NCI-H1417 treated with DMSO at 0.1 percent for 48 hours (cell line): ENCODE results near the gene TRAPPC3L.
"Not testable (repeated sequence)": the region's sequence is repeated elsewhere in the genome, so short reads cannot be mapped to it uniquely, and the experiment has no call there.

Experiments
- DNase-seq: peaks from one replicate; lab custom pipeline; 2025; lab: John Stamatoyannopoulos, UW

Gene TRAPPC3L

DNA sequence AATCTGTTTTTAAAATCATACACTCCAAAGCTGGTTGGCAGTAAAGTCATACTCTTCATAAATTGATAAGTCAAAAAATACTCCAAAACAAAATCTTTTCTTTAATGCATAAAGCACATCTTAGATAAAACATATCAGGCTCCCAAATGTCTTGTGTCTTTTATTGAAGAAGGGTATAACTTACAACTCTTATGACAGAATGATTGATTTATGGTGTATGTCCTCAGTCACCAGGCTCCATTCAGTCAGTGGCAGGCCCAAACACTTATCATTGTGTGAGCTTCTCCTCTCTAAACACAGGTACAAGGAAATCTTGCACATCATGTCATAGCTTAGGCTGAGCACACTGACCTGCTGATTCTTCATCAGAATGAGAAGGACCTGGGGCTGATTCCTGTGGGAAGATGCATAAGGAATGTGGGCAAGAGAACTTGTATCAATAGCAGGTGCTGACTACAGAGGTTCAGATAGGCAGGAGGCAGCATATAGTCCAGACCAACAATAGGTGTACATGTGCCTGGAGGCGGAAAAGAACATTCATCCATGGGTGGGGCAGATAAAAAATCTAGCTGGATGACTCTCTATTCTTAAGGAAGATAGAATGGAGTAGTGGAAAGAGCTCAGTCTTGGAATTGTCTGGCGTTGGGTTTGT is 32.1 kb downstream of the TRAPPC3L start:
- DNase-seq: no peak

DNA sequence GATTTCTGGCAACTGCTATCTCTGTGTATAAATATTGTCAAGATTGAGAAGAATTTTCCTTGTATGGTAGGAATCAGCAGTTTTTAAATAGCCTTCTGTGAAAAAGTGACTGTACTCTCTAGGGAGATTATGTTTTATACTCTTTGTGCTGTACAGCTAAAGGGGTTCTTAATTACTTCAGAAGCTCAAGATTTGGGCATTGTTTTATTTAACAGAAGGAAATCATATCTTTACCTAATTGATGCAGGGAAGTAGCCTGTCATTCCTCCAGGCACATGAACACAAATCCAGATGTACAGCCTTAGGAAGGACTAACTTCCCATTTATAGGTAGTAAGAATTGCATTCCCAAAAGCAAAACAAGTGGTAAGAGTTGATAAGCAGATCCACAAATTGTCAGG is 32.8 kb downstream of the TRAPPC3L start:
- DNase-seq: no peak

DNA sequence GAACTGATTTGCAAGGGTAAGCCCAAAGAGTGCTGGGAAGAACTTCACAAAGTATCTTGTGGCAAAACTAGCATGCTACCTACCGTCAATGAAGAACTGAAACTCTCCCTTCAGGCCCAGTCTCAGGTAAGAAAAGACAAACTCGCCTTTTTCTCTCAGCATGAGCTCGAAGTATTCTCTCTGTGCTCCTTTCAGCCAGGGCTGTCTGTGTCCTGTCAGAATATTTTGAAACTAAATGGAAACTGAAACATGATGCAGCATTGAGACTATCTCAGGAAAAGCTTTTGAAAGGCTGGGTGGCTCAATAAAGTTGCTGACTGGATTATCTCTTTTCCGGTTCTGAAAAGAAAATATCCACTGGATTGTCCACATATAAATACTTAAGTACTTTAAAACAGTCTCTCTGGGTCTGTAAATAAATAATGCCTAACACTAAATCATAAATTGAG is 33.3 kb downstream of the TRAPPC3L start:
- no peak for DNase-seq

DNA sequence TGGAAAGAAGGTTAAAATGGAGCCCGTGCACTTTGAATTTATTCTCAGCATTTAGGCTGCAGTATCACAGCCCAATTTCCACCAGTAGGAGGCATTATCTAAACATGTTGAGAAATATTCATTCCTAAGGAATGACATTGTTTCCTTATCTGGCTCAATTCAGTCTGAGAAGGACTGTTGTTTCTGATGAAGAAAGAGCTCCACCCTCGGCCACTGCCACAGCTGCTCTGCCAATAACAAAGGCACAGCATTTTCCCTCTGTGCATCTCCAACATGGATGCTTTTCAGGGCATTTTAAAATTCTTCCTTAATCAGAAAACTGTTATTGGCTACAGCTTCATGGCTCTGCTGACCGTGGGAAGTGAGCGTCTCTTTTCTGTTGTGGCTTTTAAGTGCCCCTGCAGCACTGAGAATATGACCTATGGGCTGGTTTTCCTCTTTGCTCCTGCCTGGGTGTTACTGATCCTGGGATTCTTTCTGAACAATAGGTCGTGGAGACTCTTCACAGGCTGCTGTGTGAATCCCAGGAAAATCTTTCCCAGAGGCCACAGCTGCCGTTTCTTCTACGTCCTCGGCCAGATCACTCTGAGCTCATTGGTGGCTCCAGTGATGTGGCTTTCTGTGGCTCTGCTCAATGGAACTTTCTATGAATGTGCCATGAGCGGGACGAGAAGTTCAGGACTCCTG is 33.9 kb downstream of the TRAPPC3L start, which contains the start of gene CALHM5:
Gene CALHM5, plus strand, starts transcription at position 216 of the 687 bp plus-strand sequence. Its CDS starts 58 bp downstream, at position 274.
- no peak for DNase-seq

DNA sequence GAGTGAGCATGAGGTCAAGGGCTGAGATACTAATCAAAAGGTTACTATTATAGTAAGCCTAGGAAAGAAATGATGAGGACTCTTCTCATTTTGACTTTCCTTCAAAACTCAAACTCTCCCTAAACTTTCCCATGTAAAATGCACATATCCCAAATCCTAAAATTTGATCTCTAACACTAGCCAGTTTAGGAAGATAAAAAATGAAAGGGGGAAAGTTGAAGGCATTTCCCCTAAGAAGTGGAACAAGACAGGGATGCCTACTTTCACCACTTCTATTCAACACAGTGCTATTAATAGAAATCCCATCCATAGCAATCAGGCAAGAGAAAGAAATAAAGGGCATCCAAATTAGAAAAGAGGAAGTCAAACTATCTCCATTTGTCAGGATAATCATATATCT is 37.0 kb downstream of the TRAPPC3L start:
- DNase-seq: no peak

DNA sequence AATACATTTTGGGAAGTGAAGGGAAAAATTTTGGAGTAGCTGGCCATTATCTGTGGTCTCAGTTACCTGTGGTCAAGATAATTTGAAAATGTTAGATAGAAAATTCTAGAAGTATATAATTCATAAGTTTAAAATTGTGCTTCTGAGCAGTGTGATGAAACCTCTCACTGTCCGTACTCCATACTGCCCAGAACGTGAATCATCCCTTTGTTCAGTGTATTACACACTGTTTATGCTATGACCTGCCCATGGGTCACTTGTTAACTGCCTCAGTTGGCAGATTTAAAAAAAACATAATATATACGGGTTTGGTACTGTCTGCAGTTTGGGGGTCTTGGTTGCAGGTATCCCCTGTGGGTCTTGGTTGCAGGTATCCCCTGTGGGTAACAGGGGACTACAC is 38.2 kb downstream of the TRAPPC3L start:
- DNase-seq: no peak

DNA sequence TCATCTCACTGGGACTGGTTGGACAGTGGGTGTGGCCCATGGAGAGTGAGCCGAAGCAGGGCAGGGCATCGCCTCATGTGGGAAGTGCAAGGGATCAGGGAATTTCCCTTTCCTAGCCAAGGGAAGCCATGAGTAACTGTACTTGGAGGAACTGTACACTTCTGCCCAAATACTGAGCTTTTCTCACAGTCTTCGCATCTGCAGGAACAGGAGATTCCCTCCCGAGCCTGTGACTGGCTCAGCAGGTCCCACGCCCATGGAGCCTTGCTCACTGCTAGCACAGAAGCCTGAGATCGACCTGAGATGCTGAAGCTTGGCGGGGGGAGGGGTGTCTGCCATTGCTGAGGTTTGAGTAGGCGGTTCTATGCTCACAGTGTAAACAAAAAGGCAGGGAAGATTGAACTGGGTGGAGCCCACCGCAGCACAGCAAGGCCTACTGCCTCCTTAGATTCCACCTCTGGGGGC is 44.5 kb downstream of the TRAPPC3L start:
- no peak for DNase-seq

DNA sequence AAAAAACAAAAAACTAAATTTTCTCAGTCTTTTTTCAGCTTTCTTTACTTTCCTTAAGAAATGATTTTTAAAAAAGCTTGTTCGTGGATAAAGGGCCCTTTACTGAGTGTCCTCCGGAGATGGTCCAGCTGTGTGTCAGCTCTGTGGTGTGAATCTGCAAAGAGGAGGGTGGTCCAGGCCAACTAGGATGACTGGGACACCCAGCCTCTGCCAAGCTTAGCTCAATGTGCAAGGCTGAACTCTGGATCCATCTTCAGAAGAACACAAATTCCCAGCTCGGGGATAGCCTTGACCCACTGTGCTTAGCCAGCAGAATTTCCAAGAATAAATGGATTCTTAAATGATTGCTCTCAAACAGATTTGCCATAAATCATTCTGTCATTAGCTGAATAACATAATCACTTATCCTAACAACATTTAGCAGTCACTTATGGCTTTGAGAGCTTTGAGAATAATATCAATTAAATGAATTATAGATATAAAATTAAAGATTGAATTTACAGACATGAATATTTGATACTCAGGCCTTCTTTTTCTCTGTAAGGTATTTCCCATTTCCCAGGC is 48.3 kb downstream of the TRAPPC3L start:
- no peak for DNase-seq

DNA sequence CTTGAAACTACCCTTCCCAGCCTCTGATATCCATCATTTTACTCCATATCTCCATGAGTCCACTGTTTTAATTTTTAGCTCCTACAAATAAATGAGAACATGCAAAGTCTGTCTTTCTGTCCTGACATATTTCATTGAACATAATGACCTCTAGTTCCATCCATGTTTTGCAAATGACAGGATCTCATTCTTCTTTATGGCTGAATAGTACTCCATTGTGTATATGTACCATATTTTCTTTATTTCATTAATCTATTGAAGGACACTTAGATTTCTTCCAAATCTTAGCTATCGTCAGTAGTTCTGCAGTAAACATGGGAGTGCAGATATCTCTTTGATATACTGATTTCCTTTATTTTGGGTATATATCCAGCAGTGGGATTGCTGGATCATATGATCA is 50.3 kb downstream of the TRAPPC3L start:
- DNase-seq: not testable (repeated sequence)

DNA sequence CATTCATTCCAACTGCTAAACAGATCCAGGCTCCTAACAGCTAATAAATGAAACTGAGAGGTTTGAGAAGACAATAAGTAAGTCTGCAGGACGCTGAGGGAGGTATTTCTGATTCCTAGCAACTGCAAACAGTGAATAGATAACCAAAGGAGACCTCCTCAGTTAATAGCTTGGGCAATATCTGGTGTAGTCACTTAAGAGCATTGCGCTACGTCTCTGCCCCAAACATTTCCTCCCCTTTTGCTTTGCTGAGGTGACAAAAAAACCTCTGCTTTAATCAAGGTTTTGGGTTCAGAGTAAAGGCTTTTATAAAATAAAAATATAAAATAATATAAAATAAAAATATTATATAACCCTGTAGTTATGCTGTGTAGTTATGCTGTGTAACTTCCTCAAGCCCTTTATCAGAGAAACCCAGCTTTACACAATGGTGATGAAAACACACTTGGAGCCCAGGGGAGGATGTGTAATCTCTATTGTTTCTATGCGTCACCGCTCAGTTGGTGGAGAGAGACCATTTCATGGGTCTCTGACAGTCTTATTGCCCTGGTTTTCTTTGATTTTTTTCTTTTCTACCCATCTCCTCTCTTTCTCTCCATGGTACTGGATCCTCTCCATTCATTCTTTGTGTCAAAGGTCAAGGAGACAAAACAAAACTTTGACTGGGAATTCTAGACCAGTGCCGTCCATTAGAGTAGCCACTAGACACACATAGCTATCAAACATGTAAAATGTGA is 53.0 kb downstream of the TRAPPC3L start:
- no peak for DNase-seq

DNA sequence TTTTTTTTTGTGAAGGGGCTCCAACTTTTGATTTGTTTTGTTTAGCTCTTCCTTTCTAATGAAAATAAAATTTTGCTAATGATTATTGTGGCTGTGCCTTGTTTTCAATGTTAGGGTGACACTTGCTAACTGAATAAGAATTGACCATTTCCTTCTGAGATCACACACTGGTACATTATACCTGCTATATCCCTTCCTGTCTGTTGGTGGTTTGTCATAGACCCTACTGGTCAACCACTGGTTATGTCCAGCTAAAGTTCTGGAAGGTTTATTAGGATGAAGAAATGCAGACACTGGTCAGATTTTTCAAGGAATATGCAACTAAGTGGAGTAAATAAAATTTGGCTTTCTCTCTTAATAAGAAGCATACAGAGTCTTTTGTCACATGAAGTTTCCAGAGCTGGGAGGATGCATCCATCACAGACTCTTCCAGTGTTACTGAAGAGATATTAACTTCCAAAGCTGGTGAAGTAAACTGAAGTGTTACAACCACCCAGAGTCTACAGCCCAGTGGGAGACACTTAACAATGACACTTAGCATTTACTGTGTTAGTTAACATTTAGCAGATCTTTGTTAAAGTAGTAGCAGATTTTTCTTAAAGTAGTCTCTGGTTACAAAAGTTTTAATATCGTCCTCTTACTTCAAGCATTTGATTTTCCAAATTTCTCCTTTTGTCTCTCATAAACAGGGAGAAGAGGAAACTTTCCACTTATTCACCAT is 53.7 kb downstream of the TRAPPC3L start:
- no peak for DNase-seq

DNA sequence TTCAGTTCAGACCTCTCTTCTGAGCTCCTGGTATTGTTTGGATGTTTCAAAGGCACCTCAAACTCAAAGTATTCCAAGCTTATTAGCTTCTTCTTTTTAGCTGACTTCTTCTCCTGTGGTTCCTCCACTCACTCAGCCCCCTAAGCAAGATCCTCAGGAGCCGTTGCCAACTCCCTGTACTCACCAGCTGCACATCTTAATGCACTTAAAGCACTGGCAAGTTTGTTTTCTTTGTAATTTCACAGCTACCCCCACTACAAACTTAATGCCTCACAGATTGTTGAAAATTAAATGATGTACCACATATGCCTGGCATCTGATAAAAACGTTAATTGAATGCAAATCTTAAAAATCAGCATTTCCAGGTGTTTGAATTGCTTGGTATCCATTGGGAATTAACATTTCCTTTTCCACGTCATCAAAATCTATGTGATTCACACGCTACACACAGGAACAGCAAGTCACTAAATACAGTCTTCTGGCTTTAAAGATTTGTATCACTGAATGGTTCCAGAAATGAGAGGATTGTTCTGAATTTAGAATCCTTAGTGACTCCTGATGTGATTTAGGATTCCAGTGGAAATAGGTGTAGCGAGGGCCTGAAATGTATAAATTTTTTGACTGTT is 59.8 kb downstream of the TRAPPC3L start:
- no peak for DNase-seq

DNA sequence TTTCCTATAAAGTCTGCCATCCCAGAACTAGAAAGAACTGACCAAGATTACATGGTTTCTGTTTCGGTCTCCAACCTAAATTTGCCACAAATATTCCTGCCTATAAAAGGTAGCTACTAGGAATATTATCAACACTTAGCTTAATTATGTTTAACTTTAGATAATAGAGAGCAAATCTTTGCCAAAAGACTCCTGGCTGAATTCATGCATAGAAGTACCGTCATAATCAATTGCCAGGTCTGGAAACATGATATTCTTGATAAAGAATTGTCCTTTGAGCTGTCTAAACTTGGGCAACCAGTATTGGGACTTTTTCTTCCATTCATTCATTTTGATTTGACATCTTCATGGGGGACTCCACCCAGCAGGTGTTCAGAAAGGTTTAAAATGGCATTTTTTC is 61.9 kb downstream of the TRAPPC3L start:
- no peak for DNase-seq

DNA sequence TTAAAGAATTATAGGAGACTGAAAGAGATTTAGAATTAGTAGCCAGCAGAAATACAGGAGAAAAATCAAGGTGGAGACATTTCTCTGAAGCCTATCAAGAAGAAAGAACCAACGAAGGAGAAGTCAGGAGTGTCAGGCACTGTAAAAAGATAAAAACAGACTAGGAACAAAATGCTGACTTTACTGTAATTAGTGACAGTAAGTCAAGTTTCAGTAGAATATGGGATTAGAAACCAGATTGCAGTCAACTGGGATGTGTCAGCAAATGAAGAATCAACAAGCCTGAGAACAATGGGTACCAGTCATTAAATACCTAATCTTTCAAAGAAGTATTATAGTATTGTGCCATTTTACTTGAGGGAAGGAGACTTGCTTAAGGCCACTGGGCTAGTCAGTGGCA is 62.7 kb downstream of the TRAPPC3L start:
- DNase-seq: no peak

DNA sequence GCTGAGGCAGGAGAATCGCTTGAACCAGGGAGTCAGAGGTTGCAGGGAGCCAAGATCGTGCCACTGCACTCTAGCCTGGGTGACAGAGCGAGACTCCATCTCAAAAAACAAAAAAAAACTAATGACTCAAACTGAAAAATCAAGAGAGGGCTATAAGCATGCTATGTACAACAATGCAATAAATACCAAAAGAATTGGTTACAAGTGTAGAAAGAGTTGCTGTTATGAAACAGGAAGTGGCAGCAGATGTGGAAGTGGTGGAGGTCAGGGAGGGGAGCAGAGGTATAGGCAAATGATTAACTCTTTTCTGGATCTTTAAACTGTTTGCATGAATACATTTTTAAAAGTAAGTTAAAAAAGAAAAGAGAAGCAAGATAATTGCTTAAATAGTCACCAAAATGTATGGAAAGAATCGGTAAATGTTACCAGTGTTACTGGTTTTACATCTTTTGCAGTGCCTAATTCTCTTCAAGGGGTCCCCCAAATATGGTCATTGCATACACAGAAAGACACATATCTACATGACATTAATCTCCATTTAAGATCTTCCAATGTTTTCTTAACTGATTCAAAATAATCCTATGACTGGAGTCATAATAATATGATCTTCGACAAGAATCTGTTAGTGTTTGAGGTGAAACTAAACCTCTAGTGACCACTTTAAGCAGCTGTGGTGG is 69.3 kb downstream of the TRAPPC3L start:
- no peak for DNase-seq

DNA sequence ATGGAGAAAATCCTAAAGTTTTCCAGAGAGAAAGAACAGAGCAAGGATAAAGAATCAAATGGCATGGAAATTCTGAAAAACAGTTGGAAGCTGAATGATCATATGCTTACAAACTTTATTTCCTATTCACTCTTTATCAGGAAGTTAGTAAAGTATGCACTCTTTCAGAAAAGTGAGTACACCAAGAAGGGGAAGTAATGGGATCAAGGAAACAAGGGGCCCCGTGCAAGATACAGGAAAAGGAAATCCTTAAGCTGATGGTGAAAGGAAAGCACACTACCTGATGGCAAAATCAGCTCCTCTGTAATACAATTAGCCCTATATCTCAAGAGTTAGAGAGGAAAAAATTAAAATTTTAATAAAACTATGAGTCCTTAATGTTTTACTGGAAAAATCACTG is 70.3 kb downstream of the TRAPPC3L start:
- DNase-seq: no peak

DNA sequence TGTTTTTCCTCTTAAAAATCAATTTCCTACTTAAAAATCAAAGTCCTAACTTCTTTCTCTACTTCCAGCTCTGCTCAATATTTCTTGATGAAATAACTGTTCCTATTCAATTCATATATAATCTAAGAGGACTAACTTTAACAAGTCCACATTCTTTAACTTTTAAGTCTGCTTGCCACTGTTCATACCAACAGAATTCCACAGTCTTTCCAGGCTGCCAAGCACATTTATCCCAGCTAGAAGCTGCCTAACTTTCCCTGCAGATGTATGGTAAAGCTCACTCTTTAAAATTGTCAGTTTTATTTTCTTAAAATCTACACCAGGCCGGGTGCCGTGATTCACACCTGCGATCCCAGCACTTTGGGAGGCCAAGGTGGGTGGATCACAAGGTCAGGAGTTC is 72.8 kb downstream of the TRAPPC3L start:
- DNase-seq: no peak

DNA sequence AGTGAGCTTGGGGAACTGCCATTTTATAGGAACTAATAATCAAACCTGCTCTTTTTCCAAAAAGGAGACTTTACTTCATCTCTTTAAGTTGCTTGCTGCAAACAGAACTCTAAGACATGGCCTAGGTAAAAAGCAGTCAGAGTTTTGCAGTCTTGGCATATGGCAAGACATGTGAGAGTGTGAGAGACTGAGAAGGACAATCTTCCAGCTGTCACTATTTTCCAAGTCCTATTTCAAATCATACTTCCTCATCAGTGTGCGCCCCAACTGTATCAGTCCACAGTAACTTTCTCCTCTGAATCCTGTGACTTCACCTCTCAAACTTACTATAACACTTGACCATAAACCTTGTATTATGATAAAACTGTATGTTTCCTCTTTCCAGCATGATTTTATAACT is 74.0 kb downstream of the TRAPPC3L start:
- DNase-seq: no peak

DNA sequence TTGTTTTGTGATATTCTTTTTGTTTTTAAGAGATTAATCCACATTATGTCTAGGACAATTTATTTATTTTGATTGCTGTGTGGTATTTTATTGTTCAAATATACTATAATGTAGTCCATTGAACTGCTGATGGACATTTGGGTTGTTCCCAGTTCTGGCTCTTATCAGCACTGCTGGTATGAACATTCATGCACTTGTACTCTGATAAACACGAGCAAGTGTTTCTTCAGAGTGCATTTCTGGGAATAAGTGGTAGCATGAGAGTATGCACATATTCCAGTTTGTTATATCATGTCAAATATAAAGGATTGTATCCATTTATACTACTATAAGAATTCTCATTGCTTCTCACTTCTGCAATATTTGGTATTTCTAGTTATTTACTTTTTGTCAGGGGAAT is 77.2 kb downstream of the TRAPPC3L start:
- DNase-seq: no peak

DNA sequence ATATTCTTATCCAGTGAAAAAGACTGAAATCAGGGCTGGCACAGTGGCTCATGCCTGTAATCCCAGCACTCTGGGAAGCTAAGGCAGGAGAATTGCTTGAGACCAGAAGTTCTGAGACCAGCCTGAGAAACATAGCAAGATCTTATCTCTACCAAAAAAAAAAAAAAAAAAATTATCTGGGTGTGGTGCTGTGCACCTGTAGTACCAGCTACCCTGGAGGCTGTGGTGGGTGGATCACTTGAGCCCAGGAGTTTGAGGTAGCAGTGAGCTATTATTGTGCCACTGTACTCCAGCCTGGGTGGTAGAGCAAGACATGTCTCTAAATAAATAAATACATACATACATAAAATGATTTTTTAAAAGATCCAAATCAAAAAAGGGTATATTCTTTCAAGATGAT is 78.0 kb downstream of the TRAPPC3L start:
- no peak for DNase-seq

DNA sequence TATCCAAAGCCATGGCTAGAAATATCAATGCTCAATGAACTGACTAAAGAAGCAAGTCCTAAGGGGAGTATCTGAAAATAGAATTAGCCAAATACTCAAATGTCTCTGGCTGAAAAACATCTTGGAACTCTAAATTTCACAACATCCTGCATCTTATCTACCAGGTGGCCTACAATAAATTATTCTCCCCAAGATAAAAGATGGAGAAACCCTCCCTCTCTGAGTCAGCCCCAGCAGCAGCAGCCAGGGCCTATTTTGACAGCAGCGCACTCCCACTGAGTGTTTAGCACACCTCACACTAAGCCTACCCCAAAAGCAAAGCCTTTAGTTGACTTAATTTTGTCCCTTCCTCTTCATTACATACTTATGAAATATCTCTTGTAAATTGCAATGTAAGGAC is 78.4 kb downstream of the TRAPPC3L start:
- DNase-seq: no peak
